Measurements from ENCODE around the gene TRPV5.
"Not testable (repeated sequence)": the region's sequence is repeated elsewhere in the genome, so short reads cannot be mapped to it uniquely, and the experiment has no call there.

Gene TRPV5

GRCh38 chr7:142933624-142934023 lies at the start of gene TRPV5:
Gene TRPV5, minus strand, starts transcription at chr7:142933746. Its CDS starts 287 bp downstream, at chr7:142933459.
- DNase-seq: no peak

DNA sequence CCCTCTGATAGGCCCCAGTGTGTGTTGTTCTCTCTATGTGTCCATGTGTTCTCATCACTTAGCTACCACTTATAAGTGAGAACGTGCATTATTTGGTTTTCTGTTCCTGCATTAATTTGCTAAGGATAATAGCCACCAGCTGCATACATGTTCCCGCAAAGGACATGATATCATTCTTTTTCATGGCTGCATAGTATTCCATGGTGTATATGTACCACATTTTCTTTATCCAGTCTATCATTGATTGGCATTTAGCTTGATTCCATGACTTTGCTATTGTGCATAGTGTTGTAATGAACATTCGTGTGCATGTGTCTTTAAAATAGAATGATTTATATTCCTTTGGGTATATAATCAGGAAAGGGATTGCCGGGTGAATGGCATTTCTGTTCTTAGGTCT lies 44.9 kb upstream of the TRPV5 start:
- DNase-seq: not testable (repeated sequence)

DNA sequence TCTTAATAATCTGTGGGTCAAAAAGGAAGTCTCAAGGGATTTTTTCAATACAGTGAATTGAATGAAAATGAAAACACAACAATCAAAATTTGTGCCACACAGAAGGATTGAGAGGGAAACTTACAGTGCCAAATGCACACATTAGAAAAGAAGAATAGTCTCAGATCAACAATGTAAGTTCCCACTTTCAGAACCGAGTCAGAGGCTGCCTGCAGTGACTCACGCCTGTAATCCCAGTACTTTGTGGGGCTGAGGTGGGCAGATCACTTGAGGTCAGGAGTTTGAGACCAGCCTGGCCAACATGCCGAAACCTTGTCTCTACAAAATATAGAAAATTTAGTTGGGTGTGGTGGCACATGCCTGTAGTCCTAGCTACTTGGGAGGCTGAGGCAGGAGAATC lies 41.1 kb upstream of the TRPV5 start:
- no peak for DNase-seq

GRCh38 chr7:142969183-142969582 lies 35.6 kb upstream of the TRPV5 start:
- DNase-seq: no peak

DNA sequence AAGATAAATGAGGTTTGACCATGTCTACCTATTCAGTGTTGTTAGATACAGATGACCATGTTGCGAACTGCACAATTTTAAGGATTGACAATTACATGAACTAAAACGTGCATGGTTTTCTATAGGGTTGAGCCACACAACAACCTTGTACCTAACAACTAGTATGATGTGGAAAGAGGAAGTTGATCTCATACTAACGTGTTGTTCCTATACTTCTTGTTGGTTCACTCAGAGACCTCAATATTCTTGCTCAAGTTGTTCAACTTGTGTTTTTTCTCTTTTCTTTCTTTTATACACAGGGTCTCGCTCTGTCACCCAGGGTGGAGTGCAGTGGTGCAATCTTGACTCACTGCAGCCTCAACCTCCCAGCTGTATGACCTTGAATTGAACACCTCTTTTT lies 34.7 kb upstream of the TRPV5 start:
- DNase-seq: no peak

DNA sequence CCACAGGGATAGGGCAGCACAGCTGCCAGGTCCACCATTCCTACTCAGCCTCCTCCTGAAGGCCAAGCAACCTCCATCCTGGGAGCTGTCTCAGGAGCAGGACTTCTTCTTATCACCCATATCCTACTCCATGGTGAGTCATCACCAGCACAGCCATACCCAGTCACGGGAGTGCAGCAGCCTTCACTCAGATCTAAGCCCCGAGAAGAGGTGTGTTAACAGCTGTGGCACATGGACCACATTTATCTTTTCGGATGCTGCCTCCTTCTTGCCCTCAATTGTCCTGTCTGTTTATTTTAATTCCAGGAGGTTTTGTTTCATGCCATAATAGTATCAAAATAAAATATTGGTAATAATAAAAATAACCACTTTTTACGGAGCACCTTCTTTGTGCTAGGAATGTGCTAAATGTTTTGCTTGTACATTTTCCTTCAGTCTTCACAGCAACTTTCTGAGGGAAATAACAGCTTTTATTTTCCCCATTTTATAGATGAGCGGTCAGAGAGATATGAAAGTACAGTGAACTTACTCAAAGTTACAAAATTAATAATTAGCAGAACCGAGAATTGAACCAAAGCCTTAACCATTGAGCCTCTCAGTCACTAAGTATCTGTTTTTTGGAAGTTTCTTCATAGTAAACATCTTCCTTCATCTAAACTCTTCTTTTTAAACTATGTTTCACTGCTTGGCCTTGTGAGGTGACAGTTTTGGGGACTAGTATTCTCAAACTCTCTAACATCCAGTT lies 31.1 kb upstream of the TRPV5 start:
- no peak for DNase-seq

DNA sequence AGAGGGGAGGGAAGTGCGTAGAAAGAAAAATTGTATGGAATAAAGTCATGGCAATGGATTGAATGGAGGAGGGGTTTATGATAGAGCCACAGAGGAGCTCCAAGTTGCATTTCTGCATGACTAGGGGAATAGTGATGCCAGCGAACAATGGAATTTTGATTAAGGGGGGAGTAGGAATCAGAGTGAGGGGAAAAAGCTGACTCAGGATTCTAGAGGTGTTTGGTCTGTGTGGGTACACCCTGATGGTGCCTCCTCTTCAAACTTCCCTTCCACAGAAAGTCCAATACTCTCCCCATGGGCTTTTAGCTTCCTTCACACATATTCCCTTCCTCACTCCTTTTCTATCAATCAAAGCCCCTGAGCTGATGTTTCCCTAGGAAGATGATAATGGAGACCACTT lies 30.4 kb upstream of the TRPV5 start:
- no peak for DNase-seq

GRCh38 chr7:142962991-142963390 lies 29.4 kb upstream of the TRPV5 start:
- DNase-seq: no peak

GRCh38 chr7:142961973-142962926 lies 28.7 kb upstream of the TRPV5 start, which contains the start of gene KEL:
Gene KEL, minus strand, starts transcription at chr7:142962363. Its CDS starts 157 bp downstream, at chr7:142962206.
- no peak for DNase-seq

DNA sequence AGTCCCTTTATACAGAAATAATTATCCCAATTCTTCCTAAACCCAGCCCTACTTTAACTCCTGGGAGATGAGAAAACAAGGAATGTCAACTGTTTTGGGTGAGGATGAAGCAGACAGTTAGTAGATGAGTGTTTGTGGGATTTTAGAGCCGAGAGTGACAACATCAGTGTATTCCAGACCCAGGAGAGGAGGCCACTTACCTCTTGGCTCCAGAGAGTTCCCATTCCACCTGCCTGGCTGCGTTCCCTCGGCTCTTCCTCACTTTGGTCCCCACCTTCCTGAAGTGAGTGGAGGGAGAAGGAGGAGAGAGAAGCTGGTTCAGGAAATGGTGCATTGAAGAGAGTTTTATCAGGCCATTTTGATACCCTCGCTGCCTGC lies 28.0 kb upstream of the TRPV5 start:
- DNase-seq: no peak

DNA sequence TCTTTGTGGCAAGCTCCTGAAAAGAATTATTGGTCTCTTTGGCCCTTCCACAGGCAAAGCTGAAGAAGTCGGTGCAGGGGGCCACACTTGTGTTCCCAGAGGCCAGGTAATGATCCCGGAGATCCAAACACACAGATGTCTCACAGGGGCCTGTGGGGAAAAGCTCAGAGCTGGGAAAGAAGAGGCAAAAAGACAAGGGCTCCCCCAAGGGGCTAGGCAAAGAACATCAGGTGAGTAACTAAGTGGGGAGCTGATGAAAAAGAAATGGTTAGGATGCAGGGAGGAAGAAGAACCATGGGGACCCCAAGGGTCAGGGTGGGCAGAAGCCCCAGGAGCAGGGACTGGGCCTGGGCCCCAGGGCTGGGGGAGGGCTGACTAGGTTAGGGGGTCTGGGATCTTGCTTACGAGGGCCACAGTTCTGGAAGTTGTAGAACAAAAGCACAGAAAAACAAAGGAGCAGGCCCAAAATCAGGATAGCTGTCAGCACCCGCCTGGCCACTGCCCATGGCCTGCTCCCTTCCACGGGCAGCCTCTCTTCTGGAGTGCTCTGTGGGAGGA lies 27.5 kb upstream of the TRPV5 start:
- no peak for DNase-seq

GRCh38 chr7:142959202-142959601 lies 25.7 kb upstream of the TRPV5 start:
- DNase-seq: no peak

GRCh38 chr7:142957723-142958122 lies 24.2 kb upstream of the TRPV5 start:
- DNase-seq: no peak

GRCh38 chr7:142956951-142957623 lies 23.5 kb upstream of the TRPV5 start:
- DNase-seq: no peak

GRCh38 chr7:142954680-142955268 lies 21.2 kb upstream of the TRPV5 start:
- DNase-seq: no peak

GRCh38 chr7:142950235-142950634 lies 16.7 kb upstream of the TRPV5 start:
- no peak for DNase-seq

- no peak for DNase-seq
Observed at GRCh38 chr7:142948603-142949002, 15.1 kb upstream of the TRPV5 start.

- no peak for DNase-seq
Observed at GRCh38 chr7:142945001-142945400, 11.5 kb upstream of the TRPV5 start.

GRCh38 chr7:142943706-142944268 lies 10.2 kb upstream of the TRPV5 start:
- no peak for DNase-seq

DNA sequence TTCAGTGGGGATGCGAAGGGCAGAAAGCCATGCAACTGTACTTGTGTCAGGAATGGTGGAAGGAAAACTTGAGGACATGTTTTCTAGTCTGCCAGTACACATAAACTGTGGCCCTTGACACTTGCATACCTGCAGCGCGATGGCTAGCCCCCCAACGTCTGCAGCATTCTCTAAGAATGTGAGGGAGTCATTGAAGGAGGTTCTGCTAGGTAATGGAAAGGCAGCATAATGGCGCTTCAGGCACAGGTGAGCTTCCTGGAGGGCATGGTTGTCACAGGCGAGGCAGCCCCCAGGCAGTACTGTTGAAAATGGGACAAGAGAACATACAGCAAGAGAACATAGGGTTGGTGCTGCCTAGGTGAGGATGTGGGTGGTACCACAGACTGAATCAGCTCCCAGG lies 9.2 kb upstream of the TRPV5 start:
- DNase-seq: no peak

GRCh38 chr7:142941541-142941940 lies 8.0 kb upstream of the TRPV5 start:
- no peak for DNase-seq

- DNase-seq: no peak
Observed at GRCh38 chr7:142940966-142941535, 7.5 kb upstream of the TRPV5 start.
